Type B pancreatic cell (in vitro differentiated cells): ENCODE results near the gene ABCG1. TPM values are rescaled to one million over a fixed set of nuclear protein-coding genes. Genes with fewer than 3 reads are reported as not detected.

Source experiments
- DNase-seq: peaks from one replicate; pipeline ENCODE4 v3.0.0; 2021; ENCODE audit warnings: mixed read lengths; ENCODE audit not compliant: unreplicated experiment; ENCODE audit errors: extremely low spot score
- H3K27ac Mint-ChIP-seq: 2 replicates; pipeline ENCODE4 v1.8.0; 2021; ENCODE audit warnings: mild to moderate bottlenecking, mixed read lengths
- H3K27me3 Mint-ChIP-seq: 2 replicates; pipeline ENCODE4 v1.8.0; 2021; ENCODE audit warnings: mixed read lengths
- H3K36me3 Mint-ChIP-seq: 2 replicates; pipeline ENCODE4 v1.8.0; 2021; ENCODE audit warnings: mixed read lengths
- H3K4me1 Mint-ChIP-seq: one replicate; pipeline ENCODE4 v1.8.0; 2021; ENCODE audit warnings: mixed read lengths; ENCODE audit not compliant: unreplicated experiment
- H3K4me3 Mint-ChIP-seq: 2 replicates; pipeline ENCODE4 v1.8.0; 2021; ENCODE audit warnings: mild to moderate bottlenecking, mixed read lengths
- H3K9me3 Mint-ChIP-seq: 2 replicates; pipeline ENCODE4 v1.8.0; 2021; ENCODE audit warnings: mixed read lengths
- CTCF ChIP-seq: fragments of 200-600 bp; sonication (generic); conservative IDR thresholded peaks from 2 replicates; pipeline ENCODE4 v1.5.0; 2021; ENCODE audit warnings: antibody characterized with exemption, mild to moderate bottlenecking
- total RNA-seq: library from RNA; stranded (reverse); gene quantifications from 2 replicates; pipeline ENCODE4 v1.2.1, GENCODE V29; 2021; ENCODE audit warnings: low replicate concordance

Gene ABCG1
- total RNA-seq, 1 donor from 2014 or later: 6.2 TPM

- Mint-ChIP-seq H3K9me3 (no peaks in the 10 kb centered on the region), H3K27ac (no peak overlapping the region), H3K4me1 (peaks cover 6% of the 10 kb centered on the region), H3K4me3 (no peak overlapping the region), H3K36me3 (peaks cover 11% of the 10 kb centered on the region), H3K27me3 (peaks cover 4% of the 10 kb centered on the region)
- TF ChIP-seq CTCF: no peak
- no peak for DNase-seq
Observed at GRCh38 chr21:42298237-42298636, 79.3 kb downstream of the ABCG1 start.

DNA sequence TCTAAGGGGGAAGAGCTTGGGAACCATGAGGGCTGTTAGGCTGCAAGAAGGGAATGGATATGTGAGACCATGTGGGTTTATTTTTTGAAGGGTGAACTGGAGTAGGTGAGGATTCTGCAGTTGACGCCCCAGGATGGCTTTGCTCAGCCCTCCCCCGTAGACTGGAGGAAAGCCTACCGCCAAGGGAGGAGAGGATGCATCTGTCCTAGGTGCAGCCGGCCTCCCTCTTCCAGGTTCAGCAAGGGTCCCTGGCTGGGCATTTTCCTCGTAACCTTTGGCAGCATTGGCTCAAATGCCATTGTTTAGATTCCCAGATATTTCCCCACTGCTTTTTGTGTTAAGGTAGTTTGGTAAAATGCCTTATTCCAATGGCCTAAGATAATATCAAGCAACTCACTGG is 79.7 kb downstream of the ABCG1 start:
- Mint-ChIP-seq H3K4me1 (peaks cover 6% of the 10 kb centered on the region), H3K27me3 (peaks cover 4% of the 10 kb centered on the region), H3K9me3 (no peaks in the 10 kb centered on the region), H3K4me3 (no peak overlapping the region), H3K36me3 (peaks cover 11% of the 10 kb centered on the region), H3K27ac (no peak overlapping the region)
- no peak for DNase-seq
- TF ChIP-seq CTCF: no peak

DNA sequence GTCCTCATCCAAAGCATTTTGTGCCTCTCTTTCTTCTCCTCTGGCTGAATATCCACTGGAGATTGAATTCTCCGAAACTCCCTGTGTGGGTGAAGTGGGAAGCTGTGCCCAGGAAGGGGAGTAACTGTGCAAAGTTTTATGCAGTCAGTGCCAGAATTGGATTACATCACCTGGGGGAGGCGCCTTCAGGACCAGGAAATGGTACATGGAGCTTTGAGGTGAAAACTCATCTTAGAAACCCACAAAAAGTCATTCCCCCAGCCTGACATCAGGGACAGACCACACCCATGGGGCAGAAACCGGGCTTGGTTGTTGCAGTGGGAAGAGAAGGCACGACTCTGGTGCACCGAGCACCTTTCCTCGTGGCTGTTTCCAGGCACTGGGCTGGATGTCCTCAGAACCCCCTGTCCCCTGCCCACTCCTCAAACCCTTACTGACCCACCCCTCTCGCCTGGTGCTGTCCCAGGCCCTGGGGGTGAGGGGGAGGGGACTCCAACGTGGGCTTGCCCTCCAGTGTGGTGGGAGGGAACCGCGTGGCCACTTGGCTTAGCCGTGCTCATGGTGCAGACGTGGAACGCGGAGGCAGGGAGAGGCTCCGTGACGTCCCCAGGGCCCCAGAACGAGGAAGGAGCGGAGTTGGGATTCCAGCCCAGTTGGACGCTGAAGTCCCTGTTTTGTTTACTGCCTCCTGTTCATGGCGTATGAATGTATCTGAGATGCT is 80.5 kb downstream of the ABCG1 start:
- H3K27ac Mint-ChIP-seq: no peak overlapping the region
- no peaks in the 10 kb centered on the region for H3K9me3 Mint-ChIP-seq
- peaks cover 6% of the 10 kb centered on the region for H3K4me1 Mint-ChIP-seq
- H3K27me3 Mint-ChIP-seq: peaks cover 4% of the 10 kb centered on the region
- H3K4me3 Mint-ChIP-seq: no peak overlapping the region
- DNase-seq: no peak
- TF ChIP-seq CTCF: no peak
- peaks cover 11% of the 10 kb centered on the region for H3K36me3 Mint-ChIP-seq

GRCh38 chr21:42300045-42300583 is 81.2 kb downstream of the ABCG1 start:
- TF ChIP-seq CTCF: no peak
- DNase-seq: no peak
- H3K4me1 Mint-ChIP-seq: peaks cover 6% of the 10 kb centered on the region
- H3K4me3 Mint-ChIP-seq: no peak overlapping the region
- H3K27ac Mint-ChIP-seq: no peak overlapping the region
- peaks cover 7% of the 10 kb centered on the region for H3K36me3 Mint-ChIP-seq
- no peaks in the 10 kb centered on the region for H3K9me3 Mint-ChIP-seq
- peaks cover 4% of the 10 kb centered on the region for H3K27me3 Mint-ChIP-seq

GRCh38 chr21:42300956-42301355 is 82.0 kb downstream of the ABCG1 start:
- Mint-ChIP-seq H3K27me3 (no peaks in the 10 kb centered on the region), H3K4me1 (no peaks in the 10 kb centered on the region), H3K36me3 (peaks cover under 1% of the 10 kb centered on the region), H3K4me3 (no peak overlapping the region), H3K9me3 (no peaks in the 10 kb centered on the region), H3K27ac (no peak overlapping the region)
- no peak for DNase-seq
- no peak for TF ChIP-seq CTCF
